Keratinocyte (primary cell): ENCODE measurements around the gene ETV3L. TPM values are rescaled to one million over a fixed set of nuclear protein-coding genes. Genes with fewer than 3 reads are reported as not detected.

ENCODE experiments used
- DNase-seq: peaks from one replicate; pipeline ENCODE4 v3.0.0-alpha.2; 2011; ENCODE audit warnings: low read depth, missing footprints, low spot score
- FAIRE-seq: peaks from 2 replicates; lab custom pipeline; 2011; peaks lifted over from hg19 to GRCh38; lab: Jason Lieb, UNC
- H2AFZ ChIP-seq: 2 replicates; pipeline ENCODE4 v1.6.0; 2012; ENCODE audit warnings: low read length, control low read depth, inconsistent platforms; ENCODE audit not compliant: control insufficient read depth
- H3K27ac ChIP-seq: 2 replicates; pipeline ENCODE4 v1.5.1; 2011; ENCODE audit warnings: low read length; ENCODE audit not compliant: control insufficient read depth, insufficient read depth
- H3K27me3 ChIP-seq: 3 replicates; pipeline ENCODE4 v1.6.0; 2011; ENCODE audit warnings: low read length; ENCODE audit not compliant: control insufficient read depth, insufficient read depth; ENCODE audit errors: extremely low read depth
- H3K36me3 ChIP-seq, 2 experiments: 2 replicates in 1 of 2; 3 replicates in 1 of 2; pipeline ENCODE4 v1.5.1; 2011; ENCODE audit warnings: low read length in 2 of 2, mild to moderate bottlenecking in 1 of 2; ENCODE audit not compliant: control insufficient read depth in 2 of 2, insufficient read depth in 2 of 2; ENCODE audit errors: extremely low read depth in 1 of 2
- H3K4me1 ChIP-seq: 3 replicates; pipeline ENCODE4 v1.5.1; 2011; ENCODE audit warnings: low read length; ENCODE audit not compliant: control insufficient read depth, insufficient read depth; ENCODE audit errors: extremely low read depth
- H3K4me2 ChIP-seq: 3 replicates; pipeline ENCODE4 v1.6.0; 2011; ENCODE audit warnings: low read depth, low read length; ENCODE audit not compliant: control insufficient read depth, insufficient read depth; ENCODE audit errors: extremely low read depth
- H3K4me3 ChIP-seq, 3 experiments: fragments of 200-600 bp in 1 of 3; sonication (generic) in 1 of 3; 2 replicates in 2 of 3; 3 replicates in 1 of 3; pipeline ENCODE4 v1.5.1; 2011 to 2016; ENCODE audit warnings: low read length in 3 of 3, mild to moderate bottlenecking in 3 of 3, control low read depth in 2 of 3, inconsistent platforms in 1 of 3, low read depth in 1 of 3, mixed read lengths in 1 of 3, mixed run types in 1 of 3, moderate library complexity in 1 of 3; ENCODE audit not compliant: control insufficient read depth in 2 of 3, insufficient read depth in 2 of 3; ENCODE audit errors: extremely low read depth in 1 of 3
- H3K79me2 ChIP-seq: 2 replicates; pipeline ENCODE4 v1.6.0; 2012; ENCODE audit warnings: low read length; ENCODE audit not compliant: control insufficient read depth, insufficient read depth
- H3K9ac ChIP-seq: 3 replicates; pipeline ENCODE4 v1.6.0; 2011; ENCODE audit warnings: low read length; ENCODE audit not compliant: control insufficient read depth, insufficient read depth; ENCODE audit errors: extremely low read depth
- H3K9me1 ChIP-seq: 3 replicates; pipeline ENCODE4 v1.6.0; 2011; ENCODE audit warnings: low read length; ENCODE audit not compliant: control insufficient read depth, insufficient read depth; ENCODE audit errors: extremely low read depth
- H3K9me3 ChIP-seq: 2 replicates; pipeline ENCODE4 v1.5.1; 2012; ENCODE audit warnings: low read depth, low read length; ENCODE audit not compliant: control insufficient read depth
- H4K20me1 ChIP-seq: 3 replicates; pipeline ENCODE4 v1.6.0; 2011; ENCODE audit warnings: low read length; ENCODE audit not compliant: control insufficient read depth, insufficient read depth; ENCODE audit errors: extremely low read depth
- CTCF ChIP-seq, 3 experiments: IDR thresholded peaks in 1 of 3; conservative IDR thresholded peaks in 1 of 3; optimal IDR thresholded peaks in 1 of 3; 2 replicates in 2 of 3; 3 replicates in 1 of 3; pipeline versions ENCODE3 to v1.5.1; 2011; ENCODE audit warnings: low read length in 3 of 3, mild to moderate bottlenecking in 3 of 3, moderate library complexity in 2 of 3, control low read depth in 1 of 3, inconsistent platforms in 1 of 3; ENCODE audit not compliant: insufficient read depth in 2 of 3; ENCODE audit errors: extremely low read depth in 1 of 3
- EZH2 ChIP-seq: IDR thresholded peaks from one replicate; pipeline ENCODE4 v1.6.1; 2012; ENCODE audit warnings: inconsistent platforms, mild to moderate bottlenecking, low read length, moderate library complexity
- dilution Hi-C: fragments of 300-500 bp; cut with MboI; formaldehyde crosslinking; loops from one replicate; pipeline ENCODE4 v1.7.0; 2020; ENCODE audit warnings: low sequenced_read_pairs; ENCODE audit not compliant: extremely low pct_ligation_motif_present
- polyA plus RNA-seq, 5 experiments: library from polyadenylated mRNA; depleted of rRNA in 3 of 5; stranded (reverse) in 3 of 5; stranded (forward) in 1 of 5; unstranded in 1 of 5; fragments of >200 nt; gene quantifications; 1 replicate in 1 of 5; 2 replicates in 3 of 5; 3 replicates in 1 of 5; pipeline versions ENCODE4 v1.2.1 to v1.2.3, GENCODE V29; 2011 to 2012; ENCODE audit warnings: missing spikeins in 2 of 5, low read depth in 1 of 5, low replicate concordance in 1 of 5

The ETV3L gene
- polyA plus RNA-seq, 1 donor (not counting 4 experiments of a cell fraction or from before 2014, with no cell fraction given), result not detected

- TF ChIP-seq EZH2 (no peak), CTCF (optimal IDR thresholded peaks at IDR 0.05 in 1 of 3, IDR thresholded peaks at IDR 0.05 in 1 of 3, conservative IDR thresholded peaks at IDR 0.05 in 1 of 3; ENCODE audit: extremely low read depth in 1 of 3, insufficient read depth in 2 of 3, low read length in 3 of 3) (no peak)
- Histone ChIP-seq H3K4me1 (peaks cover 3% of the 10 kb centered on the region), H3K27me3 (no peaks in the 10 kb centered on the region), H3K9me3 (no peaks in the 10 kb centered on the region), H3K36me3 (no peaks in the 10 kb centered on the region), H3K4me3 (no peak overlapping the region), H2AFZ (no peak overlapping the region), H4K20me1 (no peaks in the 10 kb centered on the region), H3K79me2 (no peaks in the 10 kb centered on the region), H3K27ac (no peak overlapping the region), H3K4me2 (no peak overlapping the region), H3K9me1 (no peaks in the 10 kb centered on the region), H3K9ac (no peak overlapping the region)
- FAIRE-seq, result no peak
- dilution Hi-C loops, result no loop called here
- no peak for DNase-seq
These were observed 11.0 kb downstream of the ETV3L start for GRCh38 chr1:157088607-157089006.

- H3K27me3 ChIP-seq, result no peaks in the 10 kb centered on the region
- no peak overlapping the region for H3K4me3 ChIP-seq
- dilution Hi-C loops, result no loop called here
- H3K9ac ChIP-seq, result no peak overlapping the region
- no peak overlapping the region for H2AFZ ChIP-seq
- H3K9me1 ChIP-seq, result no peaks in the 10 kb centered on the region
- FAIRE-seq, result no peak
- no peaks in the 10 kb centered on the region for H3K79me2 ChIP-seq
- H3K36me3 ChIP-seq, result no peaks in the 10 kb centered on the region
- no peak overlapping the region for H3K27ac ChIP-seq
- peaks cover 3% of the 10 kb centered on the region for H3K4me1 ChIP-seq
- no peak for DNase-seq
- H3K9me3 ChIP-seq, result no peaks in the 10 kb centered on the region
- no peak overlapping the region for H3K4me2 ChIP-seq
- H4K20me1 ChIP-seq, result no peaks in the 10 kb centered on the region
- TF ChIP-seq CTCF (optimal IDR thresholded peaks at IDR 0.05 in 1 of 3, IDR thresholded peaks at IDR 0.05 in 1 of 3, conservative IDR thresholded peaks at IDR 0.05 in 1 of 3; ENCODE audit: extremely low read depth in 1 of 3, insufficient read depth in 2 of 3, low read length in 3 of 3), result no peak
- no peak for TF ChIP-seq EZH2
These were observed 12.6 kb downstream of the ETV3L start for GRCh38 chr1:157087030-157087429.
